ENCODE measurements around the gene WNT7B.
A peak's percentile ranks its signal among the peaks of the same experiment; 100 is the strongest.

The WNT7B gene

DNA sequence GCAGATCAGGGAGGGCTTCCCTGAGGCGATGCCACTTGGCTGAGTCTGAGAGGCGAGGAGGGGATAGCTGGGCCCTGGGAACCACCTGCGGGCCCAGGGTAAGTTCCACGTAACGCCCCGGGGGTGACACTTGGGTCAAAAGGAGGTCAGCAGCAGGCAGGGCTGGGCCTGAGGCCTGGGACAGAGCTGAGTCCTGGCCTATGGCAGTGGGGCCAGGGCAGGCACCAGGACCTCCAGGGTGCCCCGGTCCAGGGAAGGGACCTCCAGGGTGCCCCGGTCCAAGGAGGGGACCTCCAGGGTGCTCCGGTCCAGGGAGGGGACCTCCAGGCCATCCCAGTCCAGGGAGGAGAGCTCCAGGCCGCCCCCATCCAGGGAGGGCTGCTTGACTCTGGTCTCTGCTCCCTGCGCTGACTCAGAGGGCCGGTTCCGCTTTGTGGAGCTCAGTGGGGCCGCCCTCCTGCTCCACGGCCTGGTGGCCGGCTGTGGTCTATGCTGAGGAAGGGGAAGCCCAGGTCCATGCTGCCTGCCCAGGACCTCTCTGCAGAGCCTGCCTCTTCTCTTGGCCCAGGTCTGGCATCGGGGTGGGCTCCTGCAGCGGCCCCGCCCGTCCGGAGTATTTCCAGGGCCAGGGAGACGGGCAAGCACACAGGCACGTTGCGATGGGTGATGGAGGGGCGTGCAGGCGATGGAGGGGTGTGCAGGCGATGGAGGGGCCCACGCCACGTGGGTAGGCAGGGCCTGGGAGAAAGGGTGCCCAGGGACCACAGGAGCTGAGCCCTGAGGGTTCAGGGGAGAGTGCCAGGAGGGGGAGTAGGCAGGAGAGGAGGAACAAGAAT is 19.5 kb upstream of the WNT7B start:
- no peak for TF ChIP-seq GATA1 (IDR thresholded peaks at IDR 0.05; ENCODE audit: low read depth, low read length)
- no peak for TF ChIP-seq POLR2A (IDR thresholded peaks at IDR 0.05; ENCODE audit: low read length)
- DNase-seq = no peak

DNA sequence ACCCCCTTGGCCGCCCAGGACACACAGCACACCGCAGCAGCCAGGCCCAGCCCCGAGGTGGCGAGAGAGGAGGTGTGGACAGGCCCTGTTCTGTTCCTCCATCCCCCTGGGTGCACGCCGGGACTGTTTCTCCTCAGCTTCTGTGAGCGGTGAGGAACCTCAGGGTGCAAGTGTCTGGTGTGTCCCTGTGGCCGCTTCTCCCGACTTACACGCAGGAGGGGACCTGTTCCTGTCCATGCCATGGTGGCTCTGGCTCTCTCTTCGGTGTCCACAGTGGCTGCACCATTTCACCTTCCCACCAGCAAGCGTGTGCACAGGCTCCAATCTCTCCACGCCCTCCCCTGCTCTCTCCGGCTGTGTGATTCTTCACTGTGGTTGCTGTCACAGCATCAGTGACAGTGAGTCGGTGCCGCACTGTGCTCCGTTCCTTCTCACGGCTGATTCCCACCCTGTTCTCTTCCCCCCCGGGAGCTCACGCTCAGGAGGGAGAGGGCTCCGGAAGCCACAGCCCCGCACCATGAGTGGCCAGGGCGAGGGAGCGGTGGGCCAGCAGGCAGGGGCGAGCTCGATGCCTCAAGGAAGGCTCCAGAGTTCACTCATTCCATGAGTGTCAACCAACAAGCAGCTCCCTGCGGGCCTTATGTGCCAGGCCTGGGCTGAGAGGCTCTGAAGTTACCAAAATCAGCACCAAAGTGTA is 18.6 kb upstream of the WNT7B start:
- no peak for DNase-seq
- TF ChIP-seq POLR2A (IDR thresholded peaks at IDR 0.05; ENCODE audit: low read length) (no peak), GATA1 (IDR thresholded peaks at IDR 0.05; ENCODE audit: low read depth, low read length) (no peak)

DNA sequence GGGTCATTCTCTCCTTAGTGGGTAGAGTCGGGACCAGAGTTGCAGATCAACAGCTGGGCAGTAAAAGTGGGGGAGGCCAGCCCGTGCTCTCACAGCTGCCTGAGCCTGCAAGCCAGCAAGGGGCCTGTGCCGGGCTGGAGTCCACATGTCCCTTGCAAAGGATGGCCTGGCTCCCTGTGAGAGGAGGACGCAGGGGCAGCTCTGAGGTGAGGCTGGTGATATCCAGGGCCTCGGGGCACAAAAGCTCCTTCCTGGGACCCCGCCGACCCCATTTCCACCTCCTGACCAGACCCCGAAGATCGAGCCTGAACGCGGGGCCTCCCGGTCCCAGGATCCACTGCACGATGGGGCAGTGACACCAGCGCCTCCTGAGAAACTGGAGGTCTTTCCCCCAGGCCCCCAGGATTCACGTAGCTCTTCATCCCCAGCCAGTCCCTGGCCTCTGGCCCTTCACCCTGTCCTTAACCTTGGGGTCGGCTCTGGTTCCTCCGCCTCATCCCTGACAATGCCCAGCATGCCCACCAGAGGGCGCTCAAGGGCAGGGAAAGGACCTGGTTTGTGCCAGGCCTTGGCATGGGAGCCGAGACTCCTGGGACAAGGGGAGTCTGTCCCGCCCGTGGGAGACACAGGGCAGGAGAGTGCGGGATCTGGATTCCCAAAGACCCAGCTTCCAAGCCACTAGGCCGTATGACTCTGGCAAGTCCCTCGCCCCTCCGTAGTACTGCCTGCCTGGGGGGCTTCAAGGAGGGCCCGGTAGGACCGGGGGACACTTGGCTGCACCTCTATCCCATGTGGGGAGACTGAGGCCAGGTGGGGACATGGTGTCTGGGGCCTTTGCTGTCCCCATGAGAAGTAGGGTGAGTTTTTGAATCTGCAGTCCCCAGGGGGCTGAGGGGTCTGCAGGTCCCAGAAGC is 17.8 kb upstream of the WNT7B start:
- DNase-seq = peak; percentile 38 to 73
- TF ChIP-seq POLR2A (IDR thresholded peaks at IDR 0.05; ENCODE audit: low read length) = no peak
- no peak for TF ChIP-seq GATA1 (IDR thresholded peaks at IDR 0.05; ENCODE audit: low read depth, low read length)

DNA sequence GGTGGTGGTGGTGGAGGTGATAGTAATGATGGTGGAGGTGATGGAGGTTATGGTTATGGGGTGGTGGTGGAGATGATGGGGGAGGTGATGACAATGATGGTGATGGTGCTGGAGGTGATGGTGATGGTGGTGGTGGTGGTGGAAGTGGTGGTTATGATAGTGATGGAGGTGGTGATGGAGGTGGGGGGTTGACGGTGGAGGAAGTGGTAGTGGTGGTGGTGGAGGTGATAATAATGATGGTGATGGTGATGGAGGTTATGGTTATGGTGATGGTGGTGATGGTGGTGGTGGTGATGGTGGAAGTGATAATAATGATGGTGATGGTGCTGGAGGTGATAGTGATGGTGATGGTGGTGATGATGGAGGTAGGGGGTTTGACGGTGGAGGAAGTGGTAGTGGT is 16.9 kb upstream of the WNT7B start:
- TF ChIP-seq GATA1 (IDR thresholded peaks at IDR 0.05; ENCODE audit: low read depth, low read length) (no peak), POLR2A (IDR thresholded peaks at IDR 0.05; ENCODE audit: low read length) (no peak)
- DNase-seq = no peak

DNA sequence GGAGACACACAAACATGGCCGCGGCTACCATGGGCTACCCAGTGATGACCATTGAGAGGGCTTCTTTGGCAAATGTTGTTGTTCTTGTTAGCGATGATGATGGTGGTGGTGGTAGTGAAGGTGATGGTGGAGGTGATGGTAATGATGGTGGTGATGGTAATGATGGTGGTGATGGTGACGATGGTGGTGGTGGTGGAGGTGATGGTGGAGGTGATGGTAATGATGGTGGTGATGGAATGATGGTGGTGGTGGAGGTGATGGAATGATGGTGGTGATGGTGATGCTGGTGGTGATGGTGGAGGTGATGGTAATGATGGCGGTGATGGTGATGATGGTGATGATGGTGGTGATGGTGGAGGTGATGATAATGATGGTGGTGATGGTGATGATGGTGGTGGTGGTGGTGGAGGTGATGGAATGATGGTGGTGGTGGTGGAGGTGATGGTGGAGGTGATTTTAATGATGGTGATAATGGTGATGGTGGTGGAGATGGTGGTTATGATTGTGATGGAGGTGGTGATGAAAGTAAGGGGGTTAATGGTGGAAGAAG is 16.3 kb upstream of the WNT7B start:
- TF ChIP-seq POLR2A (IDR thresholded peaks at IDR 0.05; ENCODE audit: low read length) (no peak), GATA1 (IDR thresholded peaks at IDR 0.05; ENCODE audit: low read depth, low read length) (no peak)
- DNase-seq = no peak

DNA sequence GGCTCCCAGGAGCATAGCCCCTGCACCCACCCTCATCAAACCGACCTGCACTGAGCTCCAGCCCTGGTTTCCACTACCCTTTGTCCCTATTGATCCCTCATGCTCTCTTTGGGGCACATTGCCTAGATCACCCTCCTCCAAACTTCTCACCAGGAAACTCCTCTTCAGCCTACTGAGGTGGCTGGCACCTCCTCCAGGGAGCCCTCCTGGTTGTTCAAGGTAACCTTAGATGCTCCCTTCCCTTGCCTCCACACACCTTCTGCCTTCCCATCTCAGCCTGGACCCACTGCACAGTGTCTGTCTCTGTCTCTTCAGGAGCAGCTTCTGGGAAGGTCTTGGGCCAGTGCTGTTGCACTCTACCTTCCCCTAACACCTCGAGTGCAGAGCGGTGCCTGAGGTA is 15.8 kb upstream of the WNT7B start:
- no peak for DNase-seq
- no peak for TF ChIP-seq POLR2A (IDR thresholded peaks at IDR 0.05; ENCODE audit: low read length)
- TF ChIP-seq GATA1 (IDR thresholded peaks at IDR 0.05; ENCODE audit: low read depth, low read length) = no peak

DNA sequence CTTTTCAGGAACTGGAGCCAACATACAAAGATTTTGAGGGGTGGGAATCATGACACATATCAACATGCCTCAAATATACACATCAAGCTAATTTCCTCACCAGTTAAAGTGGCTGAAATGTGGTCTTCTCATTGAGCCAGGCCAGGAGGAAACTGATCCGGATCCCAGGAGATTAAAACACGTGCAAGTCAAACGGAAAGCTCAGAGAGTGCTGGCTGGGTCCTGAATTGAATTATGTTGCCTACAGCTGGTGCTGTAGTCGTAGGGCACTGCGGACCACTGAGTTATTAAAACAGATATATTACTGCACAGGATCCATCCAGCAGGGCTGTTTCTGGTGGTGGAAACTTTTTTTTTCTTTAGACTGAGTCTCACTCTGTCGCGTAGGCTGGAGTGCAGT is 14.1 kb upstream of the WNT7B start:
- TF ChIP-seq GATA1 (IDR thresholded peaks at IDR 0.05; ENCODE audit: low read depth, low read length) (no peak), POLR2A (IDR thresholded peaks at IDR 0.05; ENCODE audit: low read length) (no peak)
- no peak for DNase-seq

DNA sequence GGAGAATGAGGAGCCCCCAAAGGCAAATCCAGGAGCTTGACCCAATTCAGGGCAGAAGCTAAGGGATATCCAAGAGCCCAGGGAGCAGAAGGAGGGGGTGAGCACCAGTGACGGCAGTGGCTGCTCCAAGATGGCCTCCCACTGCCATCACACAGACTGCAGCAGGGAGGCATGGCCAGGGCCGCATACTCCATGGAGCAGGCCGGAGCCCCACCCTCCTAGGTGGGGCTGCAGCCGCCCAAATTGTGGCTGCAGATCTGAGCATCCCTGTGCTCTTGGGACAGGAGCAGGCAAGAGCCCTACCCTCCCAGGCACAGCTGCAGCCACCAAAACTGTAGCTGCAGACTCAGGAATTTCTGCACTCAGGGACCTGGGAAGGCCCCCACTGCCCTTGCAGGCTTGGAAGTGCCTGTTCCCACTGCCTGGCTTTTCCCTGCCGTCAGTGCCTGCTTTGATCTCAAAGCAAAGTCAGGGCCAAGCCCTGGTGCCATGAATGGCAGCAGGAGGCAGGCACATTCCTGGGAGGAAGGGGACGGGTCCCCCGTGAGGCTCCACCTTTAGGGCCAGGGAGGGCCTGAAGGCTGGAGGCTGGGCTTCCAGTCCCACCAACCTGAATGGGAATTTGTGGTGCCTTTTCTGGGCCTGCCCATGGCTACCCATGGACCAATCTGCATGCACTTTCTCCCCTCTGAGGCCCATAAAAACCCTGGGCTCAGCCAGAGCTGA is 10.3 kb upstream of the WNT7B start:
- no peak for DNase-seq
- TF ChIP-seq GATA1 (IDR thresholded peaks at IDR 0.05; ENCODE audit: low read depth, low read length) (no peak), POLR2A (IDR thresholded peaks at IDR 0.05; ENCODE audit: low read length) (no peak)

DNA sequence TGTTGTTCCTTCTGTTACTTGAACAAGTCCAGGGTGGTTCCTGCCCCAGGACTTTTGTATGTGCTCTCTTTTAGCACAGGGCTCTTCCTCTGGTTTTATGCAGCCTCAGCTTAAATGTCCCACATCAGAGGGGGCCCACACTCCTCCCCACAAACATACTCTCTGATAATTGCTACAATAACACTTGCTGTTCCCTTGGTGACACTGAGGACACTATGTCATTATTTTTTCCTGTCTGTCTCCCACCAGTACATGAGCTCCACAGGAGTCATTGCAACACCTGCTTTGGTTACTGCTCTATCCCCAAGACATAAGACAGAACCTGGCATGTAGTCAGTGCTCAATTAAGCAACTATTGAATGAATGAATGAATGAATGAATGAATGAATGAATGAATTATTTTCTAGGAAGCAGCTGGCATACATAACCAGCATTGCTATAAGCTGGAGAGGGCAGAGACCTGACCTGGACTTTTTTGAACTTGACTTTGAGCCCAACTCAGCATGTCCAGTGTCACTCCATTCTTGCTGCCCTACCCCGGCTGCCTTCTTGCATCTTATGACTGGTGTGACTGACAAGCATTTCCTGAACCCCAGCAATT is 7.5 kb upstream of the WNT7B start:
- no peak for DNase-seq
- TF ChIP-seq POLR2A (IDR thresholded peaks at IDR 0.05; ENCODE audit: low read length) = no peak
- no peak for TF ChIP-seq GATA1 (IDR thresholded peaks at IDR 0.05; ENCODE audit: low read depth, low read length)

DNA sequence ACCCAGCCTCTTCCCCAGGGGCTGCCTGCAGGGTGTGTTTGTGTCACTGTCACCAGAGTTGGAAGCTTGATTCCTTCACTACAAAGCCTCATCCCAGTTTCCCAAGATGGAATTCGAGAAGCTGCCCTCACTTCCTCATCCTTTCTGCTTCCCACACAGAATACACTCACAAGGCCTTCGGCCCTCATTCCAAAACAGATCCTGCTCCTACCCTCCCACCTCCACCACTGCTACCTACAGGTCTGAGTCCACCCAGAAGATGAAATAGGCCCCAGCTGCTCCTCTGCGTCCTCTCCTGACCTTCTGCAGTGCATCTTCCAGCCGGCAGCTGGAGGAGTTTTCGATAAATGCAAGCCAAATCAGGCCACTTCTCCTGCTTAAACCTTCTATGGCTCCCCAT is 6.8 kb upstream of the WNT7B start:
- DNase-seq = no peak
- no peak for TF ChIP-seq GATA1 (IDR thresholded peaks at IDR 0.05; ENCODE audit: low read depth, low read length)
- no peak for TF ChIP-seq POLR2A (IDR thresholded peaks at IDR 0.05; ENCODE audit: low read length)

DNA sequence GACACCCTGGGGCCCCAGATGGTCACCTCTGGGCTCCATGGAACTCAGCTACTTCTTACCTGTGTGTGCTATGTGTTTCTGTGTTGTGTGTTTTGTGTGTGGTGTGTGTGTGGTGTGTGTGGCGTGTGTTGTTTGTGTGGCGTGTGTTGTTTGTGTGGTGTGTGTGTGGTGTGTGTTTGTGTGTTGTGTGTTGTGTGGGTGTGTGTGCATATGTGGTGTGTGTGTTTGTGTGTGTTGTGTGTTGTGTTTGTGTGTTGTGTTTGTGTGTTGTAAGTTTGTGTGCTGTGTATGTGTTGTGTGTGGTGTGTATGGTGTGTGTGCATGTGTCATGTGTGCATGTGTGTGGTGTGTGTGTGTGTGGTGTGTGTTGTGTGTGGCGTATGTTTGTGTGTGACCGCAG is 3.8 kb upstream of the WNT7B start:
- peak; percentile 36 to 51 for DNase-seq
- TF ChIP-seq GATA1 (IDR thresholded peaks at IDR 0.05; ENCODE audit: low read depth, low read length) (no peak), POLR2A (IDR thresholded peaks at IDR 0.05; ENCODE audit: low read length) (no peak)

DNA sequence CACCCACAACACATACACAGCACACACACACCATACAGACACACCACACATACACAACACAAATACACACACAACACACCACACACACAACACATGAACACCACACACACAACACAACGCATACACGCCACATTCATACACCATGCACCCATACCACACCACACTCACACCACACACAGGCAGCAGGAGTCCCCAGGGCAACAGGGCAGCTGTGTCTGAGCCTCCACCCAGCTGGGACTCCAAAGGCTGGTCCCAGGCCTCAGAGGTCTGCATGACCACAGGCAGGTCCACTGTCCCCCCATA is 3.3 kb upstream of the WNT7B start:
- DNase-seq = peak in 1 of 2 experiments; percentile 60
- TF ChIP-seq GATA1 (IDR thresholded peaks at IDR 0.05; ENCODE audit: low read depth, low read length) (no peak), POLR2A (IDR thresholded peaks at IDR 0.05; ENCODE audit: low read length) (no peak)

DNA sequence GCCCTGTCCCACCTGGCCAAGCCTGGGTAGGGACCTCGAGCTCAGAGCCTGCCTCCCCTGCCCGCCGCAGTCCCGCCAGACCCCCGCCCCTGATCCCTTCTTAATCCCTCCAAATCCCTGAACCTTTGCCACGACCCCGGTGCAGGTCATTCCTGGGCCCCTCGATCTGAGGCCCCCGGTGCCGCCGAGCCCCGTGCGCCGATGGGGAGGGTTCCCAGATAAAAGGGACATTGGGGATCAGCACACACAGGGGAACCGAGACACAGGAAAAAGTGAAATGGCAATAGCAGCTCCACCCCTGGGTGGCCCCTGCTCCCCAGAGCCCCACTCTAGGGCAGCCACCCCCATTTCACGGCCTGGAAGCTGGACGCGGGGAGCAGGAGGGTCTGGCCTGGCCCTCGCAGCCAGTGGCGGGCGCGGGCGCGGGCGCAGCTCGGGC is 1.3 kb upstream of the WNT7B start:
- no peak for DNase-seq
- TF ChIP-seq GATA1 (IDR thresholded peaks at IDR 0.05; ENCODE audit: low read depth, low read length) (no peak), POLR2A (IDR thresholded peaks at IDR 0.05; ENCODE audit: low read length) (no peak)
